Coronary artery (tissue), 2 donors: ENCODE results near the gene TMEM201.
"Not testable (repeated sequence)": the region's sequence is repeated elsewhere in the genome, so short reads cannot be mapped to it uniquely, and the experiment has no call there.

ENCODE experiments used
- DNase-seq: peaks from one replicate; pipeline ENCODE4 v3.0.0-alpha.2; 2017; ENCODE audit warnings: low spot score
- H3K27ac ChIP-seq, 2 donors: fragments of 200-600 bp; sonication (generic); one replicate each; pipeline ENCODE4 v1.5.1; 2016 to 2019
- H3K4me3 ChIP-seq: fragments of 200-600 bp; sonication (generic); 2 replicates; pipeline ENCODE4 v1.5.1; 2016; ENCODE audit warnings: mild to moderate bottlenecking, moderate library complexity
- TF ChIP-seq, protein P1 (sequence below): fragments of 200-600 bp; sonication (generic); IDR thresholded peaks from one replicate; pipeline ENCODE4 v1.5.1; 2019; ENCODE audit warnings: antibody characterized with exemption

The TMEM201 gene

DNA sequence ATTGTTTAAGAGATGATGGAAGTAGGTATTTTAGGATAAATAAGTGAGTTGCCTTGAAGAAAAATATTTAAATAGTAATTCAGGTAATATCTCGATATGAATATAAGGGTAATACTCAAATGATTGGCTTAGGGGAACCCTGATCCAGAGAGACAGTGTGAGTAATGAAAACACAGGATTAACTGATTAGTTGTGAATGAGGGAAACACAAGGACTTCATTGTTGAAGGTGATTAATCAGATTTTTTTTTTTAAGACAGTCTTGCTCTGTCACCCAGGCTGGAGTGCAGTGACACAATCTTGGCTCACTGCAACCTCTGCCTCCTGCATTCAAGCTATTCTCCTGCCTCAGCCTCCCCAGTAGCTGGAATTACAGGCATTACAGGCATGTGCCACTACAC is 36.7 kb upstream of the TMEM201 start:
- TF ChIP-seq, protein P1, sequence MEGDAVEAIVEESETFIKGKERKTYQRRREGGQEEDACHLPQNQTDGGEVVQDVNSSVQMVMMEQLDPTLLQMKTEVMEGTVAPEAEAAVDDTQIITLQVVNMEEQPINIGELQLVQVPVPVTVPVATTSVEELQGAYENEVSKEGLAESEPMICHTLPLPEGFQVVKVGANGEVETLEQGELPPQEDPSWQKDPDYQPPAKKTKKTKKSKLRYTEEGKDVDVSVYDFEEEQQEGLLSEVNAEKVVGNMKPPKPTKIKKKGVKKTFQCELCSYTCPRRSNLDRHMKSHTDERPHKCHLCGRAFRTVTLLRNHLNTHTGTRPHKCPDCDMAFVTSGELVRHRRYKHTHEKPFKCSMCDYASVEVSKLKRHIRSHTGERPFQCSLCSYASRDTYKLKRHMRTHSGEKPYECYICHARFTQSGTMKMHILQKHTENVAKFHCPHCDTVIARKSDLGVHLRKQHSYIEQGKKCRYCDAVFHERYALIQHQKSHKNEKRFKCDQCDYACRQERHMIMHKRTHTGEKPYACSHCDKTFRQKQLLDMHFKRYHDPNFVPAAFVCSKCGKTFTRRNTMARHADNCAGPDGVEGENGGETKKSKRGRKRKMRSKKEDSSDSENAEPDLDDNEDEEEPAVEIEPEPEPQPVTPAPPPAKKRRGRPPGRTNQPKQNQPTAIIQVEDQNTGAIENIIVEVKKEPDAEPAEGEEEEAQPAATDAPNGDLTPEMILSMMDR = no peak

DNA sequence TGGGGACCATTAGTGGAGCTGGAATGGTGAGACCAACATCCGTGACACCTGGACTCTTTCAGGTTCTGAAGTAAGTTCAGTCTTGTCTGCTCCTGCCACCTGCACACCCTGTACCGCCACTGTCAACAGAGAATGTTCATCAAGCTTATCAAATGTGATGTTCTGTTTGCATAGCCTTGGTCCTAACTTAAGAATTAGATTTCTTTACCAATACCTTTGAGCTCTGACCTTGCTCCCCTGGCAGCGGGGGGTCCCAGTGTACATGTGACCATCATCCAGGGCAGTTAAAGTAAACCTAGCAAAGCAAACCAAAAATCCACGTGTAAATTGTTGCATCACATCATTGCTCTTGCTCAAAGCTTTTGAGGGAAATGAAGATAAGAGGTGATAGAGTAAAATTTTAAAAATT is 35.0 kb upstream of the TMEM201 start:
- Histone ChIP-seq H3K4me3 (no peak overlapping the region), H3K27ac (no peak overlapping the region)
- TF ChIP-seq, protein P1 = no peak
- DNase-seq = no peak

More for the DNA sequence above, 36.7 kb upstream of the TMEM201 start:
- DNase-seq = no peak
- Histone ChIP-seq H3K4me3 (no peak overlapping the region), H3K27ac (no peak overlapping the region)

GRCh38 chr1:9555942-9556341 is 32.8 kb upstream of the TMEM201 start:
- H3K27ac ChIP-seq = peak overlapping the region; percentile 15 to 53
- TF ChIP-seq, protein P1 = no peak
- DNase-seq = no peak
- H3K4me3 ChIP-seq = no peak overlapping the region

GRCh38 chr1:9557624-9558023 is 31.1 kb upstream of the TMEM201 start:
- no peak overlapping the region for H3K27ac ChIP-seq
- H3K4me3 ChIP-seq = no peak overlapping the region
- TF ChIP-seq, protein P1 = no peak

DNA sequence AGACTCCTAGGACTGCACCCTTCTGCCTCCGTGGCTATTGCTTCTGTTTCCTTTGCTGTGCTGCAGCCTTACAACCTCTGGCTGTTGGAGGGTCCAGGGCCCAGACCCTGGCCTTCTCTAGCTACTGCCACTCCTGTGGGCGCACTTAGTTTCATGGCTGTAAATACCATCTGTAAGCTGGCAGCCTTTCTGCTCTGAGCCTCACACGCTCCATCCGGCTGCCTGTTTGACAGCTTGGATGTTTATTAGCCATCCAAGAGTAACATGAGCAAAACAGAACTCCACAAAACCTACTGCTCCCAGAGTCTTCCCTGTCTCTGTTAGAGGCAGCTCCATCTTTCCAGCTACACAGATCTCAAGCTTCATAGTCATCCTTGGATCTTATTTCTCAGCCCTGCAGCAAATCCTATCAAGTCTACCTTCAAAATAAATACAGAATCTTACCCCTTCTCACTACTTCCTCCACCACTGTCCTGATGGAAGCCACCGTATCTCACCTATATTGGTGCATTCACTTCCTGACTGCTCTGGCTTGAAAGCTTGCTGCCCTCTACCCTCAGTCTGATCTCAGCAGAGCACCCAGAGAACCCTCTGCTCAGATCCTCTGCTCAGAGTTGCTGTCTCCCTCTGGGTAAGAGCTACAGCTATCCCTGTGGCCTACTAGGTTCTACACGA is 30.3 kb upstream of the TMEM201 start:
- TF ChIP-seq, protein P1 = no peak
- Histone ChIP-seq H3K4me3 (no peak overlapping the region), H3K27ac (no peak overlapping the region)
- DNase-seq = no peak

More at GRCh38 chr1:9557624-9558023, 31.1 kb upstream of the TMEM201 start:
- no peak for DNase-seq

DNA sequence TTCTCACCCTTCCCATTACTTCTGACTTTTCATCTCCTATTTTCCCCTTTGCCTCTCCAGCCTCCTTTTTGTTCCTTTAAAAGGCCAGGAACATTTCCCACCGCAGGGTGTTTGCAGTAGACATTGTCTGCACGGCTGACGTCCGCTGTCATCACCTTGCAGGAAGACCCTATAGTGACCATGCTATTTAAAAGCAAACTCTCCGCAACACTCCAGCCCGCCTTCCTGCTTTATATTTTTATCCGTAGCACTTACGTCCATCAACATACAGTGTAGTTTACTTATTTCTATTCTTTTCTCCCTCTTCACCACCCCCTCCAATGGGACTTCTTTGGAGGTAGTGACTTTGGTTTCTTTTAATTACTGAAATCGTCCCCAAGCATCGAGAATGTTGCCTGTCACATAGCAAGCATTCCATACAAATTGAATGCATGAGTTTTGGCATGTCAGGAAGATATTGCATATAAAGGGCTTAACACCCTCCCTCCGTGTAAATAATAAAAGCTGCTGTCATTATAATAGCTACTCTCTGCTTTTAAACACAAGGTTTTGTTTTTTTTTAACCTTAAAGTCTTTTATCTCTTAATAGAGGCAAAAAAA is 29.7 kb upstream of the TMEM201 start:
- TF ChIP-seq, protein P1 = no peak
- DNase-seq = no peak
- Histone ChIP-seq H3K4me3 (no peak overlapping the region), H3K27ac (no peak overlapping the region)

GRCh38 chr1:9559673-9560072 is 29.0 kb upstream of the TMEM201 start:
- Histone ChIP-seq H3K4me3 (no peak overlapping the region), H3K27ac (no peak overlapping the region)
- no peak for DNase-seq
- TF ChIP-seq, protein P1 = no peak

DNA sequence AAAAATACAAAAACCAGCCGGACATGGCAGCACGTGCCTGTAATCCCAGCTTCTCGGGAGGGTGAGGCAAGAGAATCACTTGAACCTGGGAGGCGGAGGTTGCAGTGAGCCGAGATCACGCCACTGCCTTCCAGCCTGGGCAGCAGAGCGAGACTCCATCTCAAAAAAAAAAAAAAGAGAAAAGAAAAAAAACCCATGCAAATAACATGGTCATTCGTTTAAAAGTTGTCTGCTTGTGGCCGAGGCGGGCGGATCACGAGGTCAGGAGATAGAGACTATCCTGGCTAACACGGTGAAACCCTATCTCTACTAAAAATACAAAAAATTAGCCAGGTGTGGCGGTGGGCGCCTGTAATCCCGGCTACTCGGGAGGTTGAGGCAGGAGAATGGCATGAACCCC is 28.6 kb upstream of the TMEM201 start:
- not testable (repeated sequence) for DNase-seq, H3K27ac ChIP-seq, H3K4me3 ChIP-seq
